NCI-H748 treated with DMSO at 0.1 percent for 48 hours (cell line): ENCODE results near the gene AK1.

Experiments
- DNase-seq: peaks from one replicate; lab custom pipeline; 2025; lab: John Stamatoyannopoulos, UW

Gene AK1

DNA sequence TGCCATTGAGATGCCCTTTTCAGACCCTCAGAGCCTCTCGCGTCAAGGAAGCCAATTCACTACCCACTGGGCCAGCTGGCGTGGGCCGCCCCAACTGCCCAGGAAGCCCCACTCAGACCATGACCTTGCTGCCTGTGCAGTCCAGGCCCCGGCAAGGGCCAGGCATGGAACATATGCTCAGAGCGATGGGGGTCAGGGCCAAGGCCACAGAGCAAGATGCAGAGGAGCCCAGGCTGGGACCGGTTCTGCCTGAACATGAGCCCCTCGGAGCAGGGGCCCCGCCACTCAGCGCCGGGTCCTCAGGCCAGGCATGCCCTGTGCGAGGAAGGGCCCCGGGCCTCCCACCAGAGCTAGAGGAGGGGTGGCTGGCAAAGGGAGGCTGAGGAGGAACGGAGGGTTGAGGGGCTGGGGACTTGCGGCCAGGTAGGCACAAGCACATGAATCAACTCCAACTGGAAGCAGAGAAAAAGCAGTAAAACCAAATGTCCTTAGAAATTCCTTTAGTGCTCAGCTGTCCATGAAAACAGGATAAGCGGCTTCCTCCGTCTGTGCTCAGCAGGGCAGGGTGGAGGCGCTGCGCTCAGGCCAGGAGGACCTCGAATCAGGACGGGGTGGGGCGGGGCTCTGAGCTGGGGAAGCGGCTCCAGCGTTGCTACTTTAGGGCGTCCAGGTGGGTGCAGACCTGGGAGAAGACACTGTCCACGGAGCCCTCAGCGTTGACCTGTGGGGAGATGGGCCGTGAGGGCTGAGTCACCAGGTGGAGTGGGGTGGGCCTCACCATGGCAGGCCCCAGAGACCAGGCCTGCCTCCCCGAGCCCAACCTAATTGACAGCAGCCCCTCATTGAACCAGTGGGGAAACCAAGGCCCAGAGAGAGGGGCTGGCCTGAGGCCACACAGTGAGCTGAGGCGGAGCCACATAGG lies 9.9 kb downstream of the AK1 start:
- no peak for DNase-seq

DNA sequence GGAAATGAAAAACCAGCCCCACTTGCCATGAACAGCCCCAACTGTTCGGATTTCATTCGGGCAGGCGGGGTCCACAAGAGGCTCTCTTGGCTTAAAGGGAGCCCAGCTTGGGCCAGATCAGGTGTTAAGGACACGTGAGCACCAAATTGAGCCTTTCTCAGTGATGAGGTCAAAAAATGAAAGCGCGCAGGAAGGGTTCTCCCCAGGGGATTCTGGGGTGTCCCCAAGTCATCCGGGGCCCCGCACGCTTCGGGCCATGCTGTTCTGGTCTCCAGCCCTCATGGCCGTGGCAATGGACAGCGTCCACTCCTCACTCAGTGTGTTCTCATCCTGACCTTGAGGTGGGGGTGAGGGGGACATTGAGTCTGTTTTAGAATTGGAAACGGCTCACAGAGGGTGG lies 10.9 kb downstream of the AK1 start:
- no peak for DNase-seq

DNA sequence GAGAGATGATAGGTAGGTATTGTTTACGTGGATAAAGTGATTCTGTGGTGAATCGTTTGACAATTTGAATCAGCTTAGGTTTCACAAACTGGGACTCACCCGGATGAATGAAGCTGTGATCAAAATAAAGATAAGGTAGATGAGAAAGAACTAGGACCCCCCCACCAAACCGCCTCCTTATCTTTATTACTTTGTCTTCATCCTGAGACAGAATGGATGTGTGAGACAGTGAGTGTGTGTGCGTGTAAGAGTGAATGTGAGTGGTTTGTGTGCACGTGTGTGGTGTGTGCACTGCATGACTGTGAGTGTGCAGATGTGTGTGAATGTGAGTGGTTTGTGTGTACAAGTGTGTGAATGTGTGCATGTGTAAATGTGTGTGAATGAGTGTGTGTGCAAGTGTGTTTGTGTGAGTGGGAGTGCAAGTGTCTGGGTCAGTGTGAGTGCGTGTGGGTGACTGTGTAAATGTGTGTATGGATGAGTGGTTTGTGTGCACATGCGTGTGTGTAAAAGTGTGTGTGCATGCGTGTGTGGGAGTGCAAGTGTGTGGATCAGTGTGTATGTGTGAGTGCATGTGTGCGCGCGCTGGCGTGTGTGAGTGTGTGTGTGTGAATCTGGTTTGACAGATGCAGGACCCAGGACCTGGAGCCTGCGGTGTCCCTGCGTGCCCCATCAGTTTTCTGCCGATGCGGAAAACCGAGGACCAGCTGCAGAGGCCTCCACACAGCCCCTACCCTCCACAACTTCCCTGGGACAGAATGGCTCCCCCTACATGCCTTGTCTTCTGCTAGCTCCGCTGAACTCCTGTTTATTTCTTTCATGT lies 11.6 kb downstream of the AK1 start:
- DNase-seq = no peak

DNA sequence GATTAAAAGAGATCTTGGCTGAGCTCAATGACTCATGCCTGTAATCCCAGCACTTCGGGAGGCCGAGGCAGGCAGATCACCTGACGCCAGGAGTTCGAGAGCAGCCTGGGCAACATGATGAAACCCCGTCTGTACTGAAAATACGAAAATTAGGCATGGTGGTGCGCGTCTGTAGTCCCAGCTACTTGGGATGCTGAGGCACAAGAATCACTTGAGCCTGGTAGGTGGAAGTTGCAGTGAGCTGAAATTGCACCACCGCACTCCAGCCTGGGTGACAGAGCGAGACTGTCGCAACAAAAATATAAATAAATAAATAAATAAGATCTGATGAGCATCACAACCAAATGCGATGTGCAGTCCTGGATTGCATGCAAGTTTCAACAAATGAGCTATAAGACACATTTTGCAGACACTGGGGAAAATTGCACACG lies 14.3 kb downstream of the AK1 start:
- DNase-seq = no peak

DNA sequence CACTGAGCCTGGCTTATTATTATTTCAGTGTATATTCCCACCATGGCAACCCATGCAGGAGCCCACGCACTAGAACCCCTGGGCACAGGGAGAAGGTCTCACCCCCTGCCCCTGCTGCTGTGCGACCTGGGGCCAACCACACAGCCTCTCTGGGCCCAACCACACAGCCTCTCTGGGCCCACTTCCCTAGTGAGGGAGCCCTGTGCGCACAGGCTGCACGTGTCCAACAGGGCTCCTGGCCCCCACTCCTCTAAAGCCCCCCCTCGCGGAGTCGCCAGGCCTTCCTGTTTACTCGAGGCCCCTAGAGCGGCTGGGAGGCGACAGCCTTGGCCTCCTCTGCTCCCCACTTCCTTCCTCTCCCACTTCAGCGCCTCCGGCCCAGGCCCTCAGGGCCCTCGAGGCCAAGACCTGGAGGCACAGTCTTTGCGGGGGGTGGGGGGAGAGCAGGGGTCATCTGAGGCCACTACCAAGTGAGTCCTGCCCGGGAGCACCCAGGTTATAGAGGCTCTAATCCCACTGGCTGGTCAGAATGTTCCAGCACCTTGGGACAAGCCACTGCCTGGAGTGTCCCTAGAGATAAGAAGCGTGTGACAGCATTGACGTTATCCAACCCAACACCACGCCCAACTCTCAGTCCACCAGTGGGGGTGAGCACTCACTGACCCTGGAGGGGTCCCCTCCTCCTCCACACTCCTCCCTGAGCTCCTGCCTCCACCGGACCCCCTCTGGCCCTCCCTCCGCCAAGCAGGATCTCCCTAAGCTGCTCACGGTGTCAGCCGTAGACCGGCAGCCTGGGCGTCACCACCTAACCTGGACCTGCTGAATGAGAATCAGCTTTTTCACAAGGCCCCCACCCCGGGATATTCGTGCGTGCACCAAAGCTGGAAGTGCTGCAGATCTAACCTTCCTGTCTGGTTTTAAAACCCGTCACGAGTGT lies 15.1 kb downstream of the AK1 start:
- DNase-seq = no peak

DNA sequence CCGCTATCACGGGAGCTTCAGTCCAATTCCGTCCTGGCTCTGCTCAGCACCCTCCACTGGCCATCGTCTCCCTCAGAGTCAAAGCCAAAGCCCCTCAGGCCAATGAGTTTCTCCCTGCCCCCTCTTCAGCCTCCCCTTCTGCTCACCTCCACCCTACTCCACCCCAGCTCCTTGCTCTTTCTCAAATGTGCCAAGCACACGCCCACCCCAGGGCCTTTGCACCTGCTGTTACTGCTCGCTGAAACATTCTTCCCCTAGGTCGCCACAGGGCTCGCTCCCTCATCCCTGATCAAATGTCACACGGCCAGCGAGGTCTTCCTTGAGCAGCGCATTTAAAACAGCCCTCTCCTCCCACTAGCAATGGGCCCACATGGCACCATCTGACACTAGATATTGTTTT lies 16.7 kb downstream of the AK1 start:
- no peak for DNase-seq

DNA sequence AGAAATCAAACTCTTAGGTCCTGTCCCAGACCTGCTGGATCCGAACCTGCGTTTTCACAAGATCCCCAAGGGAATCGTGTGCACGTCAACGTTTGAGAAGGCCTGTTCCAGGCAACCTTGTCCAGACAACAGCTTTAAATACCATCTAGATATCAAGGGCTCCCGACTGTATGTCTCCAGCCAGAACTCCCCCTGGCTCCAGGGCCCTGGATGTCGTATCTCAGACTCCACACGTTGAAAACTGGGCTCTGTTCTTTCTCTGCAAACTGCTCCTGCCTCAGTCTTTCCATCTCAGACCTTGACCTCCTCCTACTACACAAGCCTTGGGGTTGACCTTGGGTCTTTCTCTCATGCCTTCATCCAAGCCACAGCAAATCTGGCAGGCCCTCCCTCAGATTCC lies 17.2 kb downstream of the AK1 start:
- DNase-seq = no peak

DNA sequence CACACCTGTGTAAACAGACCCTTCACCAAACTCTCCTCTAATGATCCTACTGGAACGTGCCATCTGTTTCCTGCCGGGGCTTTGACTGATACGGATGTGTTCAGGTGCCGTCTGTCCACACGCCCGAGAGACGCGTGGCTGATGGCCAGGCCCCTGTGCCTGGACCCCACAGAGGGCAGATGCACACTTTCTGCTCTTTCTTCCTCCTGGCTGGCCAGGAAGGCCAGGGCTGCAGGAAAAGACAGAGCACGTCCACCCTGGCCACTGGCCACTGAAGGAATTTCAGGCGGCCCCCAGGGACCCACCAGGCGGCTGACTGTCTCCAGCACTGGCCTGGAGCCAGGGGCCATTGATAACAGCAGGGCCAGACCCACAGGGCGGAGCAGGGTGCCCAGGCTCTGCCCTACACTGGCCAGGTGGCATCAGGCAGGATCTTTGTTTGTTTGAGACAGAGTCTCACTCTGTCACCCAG lies 19.4 kb downstream of the AK1 start:
- peak; percentile 27 for DNase-seq

DNA sequence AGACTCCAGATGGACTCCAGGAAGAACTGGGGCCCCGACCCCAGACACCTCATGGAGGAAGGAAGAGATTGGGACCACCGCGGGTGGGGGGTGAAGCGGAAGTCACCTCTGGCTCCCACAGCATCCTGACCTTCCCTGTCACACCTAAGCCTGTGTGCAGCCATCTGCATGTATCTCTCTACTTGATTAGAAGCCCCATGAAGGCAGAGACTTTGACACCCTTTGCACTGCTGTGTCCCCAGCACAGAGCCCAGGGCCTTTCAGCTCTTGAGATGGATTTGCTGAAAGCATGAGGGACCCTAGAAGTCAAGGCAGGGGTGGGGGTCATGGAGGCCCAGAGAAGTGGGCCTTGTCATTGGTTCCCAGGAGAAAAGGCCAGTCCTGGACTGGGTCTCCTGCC lies 20.2 kb downstream of the AK1 start:
- DNase-seq = no peak

DNA sequence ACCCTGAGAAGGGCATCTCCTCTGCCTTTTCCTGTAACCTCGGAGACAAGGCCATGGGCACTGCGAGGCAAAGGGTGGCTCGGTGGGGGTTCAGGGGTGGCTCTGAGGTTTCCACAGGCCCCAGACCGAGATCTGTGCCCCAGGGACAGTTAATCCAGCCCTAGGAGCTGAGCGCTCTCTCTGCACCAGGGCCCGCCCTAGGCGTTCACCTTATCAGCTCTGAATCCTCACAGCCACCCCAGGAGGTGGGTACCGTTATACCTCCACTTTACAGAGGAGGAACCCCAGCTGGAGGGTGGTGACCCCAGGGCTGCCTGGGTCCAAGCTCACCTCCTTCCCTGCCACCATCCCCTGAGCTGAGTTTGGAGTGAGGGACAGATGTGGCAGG lies 20.8 kb downstream of the AK1 start:
- DNase-seq = no peak

DNA sequence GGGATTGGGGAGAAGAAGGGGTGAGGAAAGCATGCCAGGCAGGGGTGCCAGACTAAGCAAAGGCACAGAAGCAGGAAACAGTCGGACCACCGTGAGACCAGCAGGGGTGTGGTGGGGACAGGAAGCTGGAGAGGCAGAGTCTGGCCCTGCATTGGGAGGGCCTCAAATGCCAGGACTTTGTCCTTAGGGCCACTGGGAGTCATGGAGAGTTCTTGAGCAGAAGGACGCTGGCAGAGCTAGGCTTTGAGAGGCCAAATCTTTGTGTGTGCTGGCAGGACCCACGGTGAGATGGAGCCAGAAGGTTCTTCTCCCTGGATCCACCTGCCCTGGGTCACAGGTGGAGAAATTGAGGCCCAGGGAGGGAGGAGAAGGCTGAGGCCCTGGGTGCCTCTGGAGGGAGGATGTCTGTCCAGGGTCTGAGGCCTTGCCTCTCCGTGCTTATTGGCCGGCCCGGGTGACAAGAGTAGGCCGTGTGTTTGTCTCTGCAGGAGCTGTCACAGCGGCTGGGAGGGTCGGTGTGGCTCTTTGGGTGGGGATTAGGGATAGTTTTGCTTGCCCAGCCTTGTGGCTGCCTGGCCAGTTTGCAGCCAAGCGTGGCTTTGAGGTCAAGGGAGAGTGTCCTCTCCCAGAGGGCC lies 21.3 kb downstream of the AK1 start:
- DNase-seq = no peak

DNA sequence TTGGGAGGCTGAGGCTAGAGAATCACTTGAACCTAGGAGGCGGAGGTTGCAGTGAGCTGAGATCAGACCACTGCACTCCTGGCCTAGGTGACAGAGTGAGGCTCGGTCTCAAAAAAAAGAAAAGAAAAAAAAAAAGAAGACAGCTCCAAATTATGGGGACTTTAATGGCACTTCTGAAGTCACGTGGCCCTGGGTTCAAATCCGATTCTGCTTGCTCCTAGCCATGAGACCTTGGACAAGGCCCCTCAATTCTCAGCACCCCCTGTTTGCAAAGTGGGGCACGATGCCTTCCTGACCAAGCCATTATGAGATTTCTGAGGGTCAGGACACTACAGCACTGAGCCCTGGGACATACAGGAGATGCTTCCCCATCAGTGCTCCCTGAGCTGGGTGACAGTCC lies 22.0 kb downstream of the AK1 start:
- DNase-seq = no peak

DNA sequence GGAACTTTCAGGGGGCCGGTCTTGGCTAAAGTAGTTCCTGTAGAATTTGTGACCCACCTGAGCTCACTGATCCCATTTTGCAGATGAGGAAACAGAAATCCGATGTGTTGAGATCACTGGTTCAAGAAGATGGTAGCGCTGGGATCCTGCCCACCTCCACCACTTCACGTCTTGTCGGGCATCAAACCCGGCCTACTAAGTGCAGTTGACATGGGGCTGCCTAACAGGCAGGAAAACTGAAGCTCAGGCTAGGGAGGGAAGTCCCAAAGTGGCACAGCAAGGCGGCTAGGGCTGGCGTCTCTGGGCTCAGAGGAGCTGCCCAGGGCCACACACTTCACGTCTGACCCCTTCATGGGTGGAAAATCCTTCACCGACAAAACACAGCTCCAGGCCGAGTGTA lies 22.5 kb downstream of the AK1 start:
- no peak for DNase-seq

DNA sequence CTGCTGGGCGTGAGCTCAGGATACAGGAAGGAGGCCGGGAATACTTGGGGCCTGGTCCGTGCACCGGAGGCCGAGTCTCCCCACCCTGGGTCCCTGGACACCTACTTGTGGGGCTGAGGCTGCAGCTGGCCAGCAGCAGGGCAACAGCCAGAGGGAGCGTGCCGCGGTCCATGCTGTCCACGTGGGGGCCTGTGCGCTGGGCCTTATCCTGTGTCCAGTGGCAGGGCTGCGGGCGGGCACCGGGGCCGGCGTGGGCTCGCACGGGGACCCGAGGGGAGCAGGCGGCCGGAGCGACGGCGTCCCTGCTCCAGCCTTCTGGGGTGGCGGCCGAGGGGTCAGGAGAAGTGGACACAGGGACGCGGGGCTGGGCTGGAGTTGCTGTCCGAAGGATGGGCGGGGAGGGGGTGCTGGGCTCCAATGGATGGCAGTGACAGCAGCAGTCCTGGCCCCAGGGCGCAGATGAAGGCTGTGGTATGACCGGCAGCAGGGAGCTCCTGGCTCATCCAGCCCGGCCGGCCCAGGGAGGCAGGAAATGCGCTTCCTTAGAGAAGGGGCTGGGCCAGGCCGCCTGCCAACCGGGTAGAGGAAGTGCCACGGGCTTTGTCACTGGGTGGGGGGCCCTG lies 23.2 kb downstream of the AK1 start, which contains the start of gene ENG:
ENG (minus strand) TSS at position 475 of the 623 bp plus-strand sequence; CDS start at position 172, 303 bp downstream.
- DNase-seq = no peak

DNA sequence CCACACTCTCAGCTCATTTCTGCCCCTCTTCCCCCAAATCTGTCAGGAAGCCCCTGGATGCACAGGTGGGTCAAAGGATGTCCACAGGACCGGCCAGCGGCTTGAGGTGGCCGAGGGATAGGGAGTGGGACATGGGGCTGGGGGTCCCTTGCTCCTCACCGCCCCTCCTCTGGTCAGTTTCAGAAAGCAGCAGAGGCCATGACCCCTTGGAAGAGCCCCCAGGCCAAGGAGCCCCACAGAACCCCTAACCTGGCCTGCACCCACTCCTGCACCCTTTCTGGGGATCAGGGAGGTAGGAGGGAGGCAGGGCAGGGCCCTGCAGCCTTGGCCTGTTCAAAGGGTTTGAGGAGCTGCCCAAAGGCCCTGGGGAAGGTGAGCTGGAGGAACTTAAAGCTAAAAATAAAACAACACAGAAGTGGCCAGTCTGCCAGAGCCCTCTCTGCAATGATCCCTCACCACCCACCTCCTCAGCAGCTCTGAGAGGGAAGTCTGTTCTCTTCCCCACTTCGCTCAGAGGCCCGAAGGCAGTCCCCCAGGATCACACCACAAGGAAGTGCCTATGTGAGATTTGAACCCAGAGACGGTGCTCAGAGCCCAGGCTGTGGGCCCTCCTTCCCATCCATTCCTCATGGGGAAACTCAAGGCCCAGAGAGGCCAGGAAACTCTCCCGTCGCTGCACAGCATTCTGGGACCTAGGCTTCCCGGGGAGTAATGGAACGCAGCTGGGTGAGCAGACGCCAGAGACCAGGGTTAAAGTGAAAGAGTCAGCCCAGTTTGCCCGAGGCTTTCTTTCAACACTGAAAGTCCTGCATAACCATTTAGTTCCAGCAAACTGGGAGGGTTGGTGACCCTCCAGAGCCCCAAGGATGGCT lies 23.9 kb downstream of the AK1 start:
- no peak for DNase-seq

DNA sequence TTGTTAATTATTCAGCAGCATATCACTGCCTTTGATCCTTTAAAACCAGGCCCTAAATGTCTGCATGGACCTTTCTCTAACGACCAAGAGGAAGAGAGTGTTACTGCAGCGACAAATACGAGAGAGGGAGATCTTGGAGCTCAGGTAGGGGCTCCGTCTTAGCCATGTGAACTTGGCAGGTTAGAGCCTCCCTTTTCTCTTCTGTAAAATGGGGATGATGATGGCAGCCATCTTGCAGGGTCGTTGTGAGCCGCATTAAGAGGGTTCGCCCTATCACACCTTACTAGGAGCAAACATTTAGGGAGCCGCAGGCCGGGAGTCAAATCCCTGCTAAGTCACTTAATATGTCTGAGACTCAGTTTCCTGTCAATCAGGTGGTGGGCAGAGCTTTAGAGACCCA lies 24.6 kb downstream of the AK1 start:
- no peak for DNase-seq

DNA sequence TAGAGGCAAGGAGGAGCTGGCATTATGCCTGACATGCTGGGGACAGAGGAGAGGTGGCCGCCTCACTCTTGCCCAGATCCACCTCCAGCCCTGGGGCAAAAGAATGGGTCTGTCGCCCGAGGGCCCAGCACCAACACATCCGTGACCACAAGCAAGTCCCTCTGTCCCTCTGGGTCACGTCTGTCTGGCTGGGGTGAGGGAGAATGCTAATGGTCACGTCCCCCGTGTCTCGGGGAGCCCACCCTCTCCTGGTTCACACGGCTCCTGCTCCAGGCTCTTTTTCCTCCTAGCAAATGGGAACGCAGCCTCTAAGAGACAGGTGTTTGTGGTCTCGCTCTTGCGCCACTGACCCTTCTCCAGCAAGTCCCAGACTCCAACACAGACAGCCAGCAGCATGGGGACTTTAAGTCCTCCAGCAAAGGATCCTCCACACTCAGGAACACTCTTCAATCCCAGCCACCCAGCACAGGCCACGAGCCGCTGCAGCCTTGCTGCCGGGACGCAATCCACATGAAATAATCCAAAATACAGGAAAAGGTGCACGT lies 27.1 kb downstream of the AK1 start:
- no peak for DNase-seq

DNA sequence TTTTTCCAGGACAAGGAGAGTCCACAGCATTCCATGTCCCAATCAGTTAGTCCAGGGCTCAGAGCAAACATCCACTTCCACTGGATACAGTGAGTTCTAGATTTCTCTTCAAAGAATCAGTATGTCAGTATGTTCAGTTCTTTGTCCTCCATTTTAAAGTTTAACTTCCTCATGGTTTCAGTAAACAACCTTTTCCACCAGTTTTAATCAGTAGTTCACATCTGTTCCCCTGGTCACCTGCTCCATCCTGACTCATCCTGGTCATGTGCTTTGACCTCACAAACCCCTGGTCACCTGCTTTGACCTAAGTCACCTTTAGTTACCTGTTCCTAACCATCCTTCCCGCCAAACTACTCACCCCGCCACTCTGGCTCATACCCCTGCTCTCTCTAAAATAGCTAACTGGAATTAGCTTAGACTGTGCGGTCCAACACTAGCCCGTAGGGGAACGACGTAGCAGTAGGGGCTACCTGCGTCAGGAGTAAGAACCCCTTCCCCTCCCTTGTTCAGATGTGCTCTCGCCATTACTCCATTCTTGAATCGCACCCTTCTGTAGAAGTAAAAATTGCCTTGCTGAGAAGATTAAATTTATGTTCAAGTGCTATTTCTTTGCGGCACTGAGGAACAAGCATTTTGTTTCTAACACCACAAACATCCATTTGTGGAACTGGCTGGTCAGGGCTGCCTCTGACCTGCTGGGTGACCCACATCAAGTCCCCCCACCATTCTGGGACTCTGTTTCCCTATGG lies 28.5 kb downstream of the AK1 start:
- DNase-seq = no peak
